ENCODE results near the gene SUPT5H. TPM values are rescaled to one million over a fixed set of nuclear protein-coding genes. Genes with fewer than 3 reads are reported as not detected.
A peak's percentile ranks its signal among the peaks of the same experiment; 100 is the strongest.

The SUPT5H gene
- total and polyA plus RNA-seq, 2 of the 13 experiments (the other 11 are each of a cell fraction or from before 2014, with no cell fraction given) = 48.2 to 51.7 TPM

DNA sequence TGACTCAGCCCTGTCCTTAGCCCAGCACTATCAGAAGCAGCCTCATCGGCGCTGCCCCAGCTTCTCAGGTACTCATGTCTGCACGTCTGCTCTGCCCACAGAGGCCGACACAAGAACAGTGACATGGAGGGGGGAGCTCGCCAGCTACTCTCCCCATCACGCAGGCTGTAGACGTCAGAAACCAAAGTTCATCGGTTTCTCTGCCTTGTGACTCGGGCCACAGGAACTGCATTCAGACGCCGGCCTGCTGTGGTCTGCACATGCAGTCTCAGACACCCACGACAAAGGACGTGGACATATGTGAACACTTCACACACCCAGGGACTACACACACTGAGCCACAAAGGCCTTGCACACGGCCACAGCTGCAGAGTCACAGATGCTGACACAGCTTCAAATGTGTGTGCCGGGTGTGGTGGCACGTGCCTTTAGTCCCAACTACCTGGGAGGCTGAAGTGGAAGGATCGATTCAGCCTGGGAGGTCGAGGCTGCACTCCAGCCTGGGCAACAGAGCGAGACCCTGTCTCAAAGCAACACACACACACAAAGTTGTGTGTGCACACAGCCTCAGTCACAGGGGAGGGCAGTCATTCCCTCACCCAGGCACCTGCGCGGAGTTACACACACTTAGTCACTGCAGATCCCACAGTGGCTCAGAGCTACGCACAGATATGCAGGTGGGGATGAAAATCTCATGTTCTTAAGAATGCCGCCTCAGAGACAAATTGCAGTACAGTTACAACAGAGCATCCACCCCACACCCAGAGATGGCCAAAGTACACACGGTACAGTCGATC is 43.6 kb upstream of the SUPT5H start (continued):
- TF ChIP-seq ZBTB43 (CRISPR knock-in tag; conservative IDR thresholded peaks at IDR 0.05) (peak; percentile 65), TRIM24 (CRISPR knock-in tag; IDR thresholded peaks at IDR 0.05) (no peak), SMAD1 (CRISPR knock-in tag; IDR thresholded peaks at IDR 0.05; ENCODE audit: borderline replicate concordance, low read depth) (no peak), RXRB (CRISPR knock-in tag; IDR thresholded peaks at IDR 0.05; ENCODE audit: borderline replicate concordance) (peak; percentile 88), ZNF292 (CRISPR knock-in tag; IDR thresholded peaks at IDR 0.05; ENCODE audit: borderline replicate concordance, low read depth) (peak; percentile 96; the same call in 1 of the 2 replicates), NPAS2 (CRISPR knock-in tag; IDR thresholded peaks at IDR 0.05; ENCODE audit: borderline replicate concordance) (no peak), ZBTB20 (CRISPR knock-in tag; IDR thresholded peaks at IDR 0.05; ENCODE audit: borderline replicate concordance, low read depth) (no peak), XRCC5 (optimal IDR thresholded peaks at IDR 0.05; ENCODE audit: low read length) (peak; percentile 13), CC2D1A (CRISPR knock-in tag; IDR thresholded peaks at IDR 0.05) (no peak), PAWR (CRISPR knock-in tag; IDR thresholded peaks at IDR 0.05; ENCODE audit: borderline replicate concordance) (no peak; the same call in 1 of the 2 replicates), SNRNP70 (IDR thresholded peaks at IDR 0.05; ENCODE audit: low read depth, low read length) (no peak), HNRNPK (IDR thresholded peaks at IDR 0.05; ENCODE audit: low read depth, low read length, poor library complexity, severe bottlenecking) (no peak), PTBP1 (IDR thresholded peaks at IDR 0.05; ENCODE audit: low read depth, low read length, poor library complexity, severe bottlenecking) (no peak)
- TF ChIP-seq, protein P1, sequence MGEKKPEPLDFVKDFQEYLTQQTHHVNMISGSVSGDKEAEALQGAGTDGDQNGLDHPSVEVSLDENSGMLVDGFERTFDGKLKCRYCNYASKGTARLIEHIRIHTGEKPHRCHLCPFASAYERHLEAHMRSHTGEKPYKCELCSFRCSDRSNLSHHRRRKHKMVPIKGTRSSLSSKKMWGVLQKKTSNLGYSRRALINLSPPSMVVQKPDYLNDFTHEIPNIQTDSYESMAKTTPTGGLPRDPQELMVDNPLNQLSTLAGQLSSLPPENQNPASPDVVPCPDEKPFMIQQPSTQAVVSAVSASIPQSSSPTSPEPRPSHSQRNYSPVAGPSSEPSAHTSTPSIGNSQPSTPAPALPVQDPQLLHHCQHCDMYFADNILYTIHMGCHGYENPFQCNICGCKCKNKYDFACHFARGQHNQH (CRISPR knock-in tag; IDR thresholded peaks at IDR 0.05) = peak; percentile 97
- TF ChIP-seq, protein P2, sequence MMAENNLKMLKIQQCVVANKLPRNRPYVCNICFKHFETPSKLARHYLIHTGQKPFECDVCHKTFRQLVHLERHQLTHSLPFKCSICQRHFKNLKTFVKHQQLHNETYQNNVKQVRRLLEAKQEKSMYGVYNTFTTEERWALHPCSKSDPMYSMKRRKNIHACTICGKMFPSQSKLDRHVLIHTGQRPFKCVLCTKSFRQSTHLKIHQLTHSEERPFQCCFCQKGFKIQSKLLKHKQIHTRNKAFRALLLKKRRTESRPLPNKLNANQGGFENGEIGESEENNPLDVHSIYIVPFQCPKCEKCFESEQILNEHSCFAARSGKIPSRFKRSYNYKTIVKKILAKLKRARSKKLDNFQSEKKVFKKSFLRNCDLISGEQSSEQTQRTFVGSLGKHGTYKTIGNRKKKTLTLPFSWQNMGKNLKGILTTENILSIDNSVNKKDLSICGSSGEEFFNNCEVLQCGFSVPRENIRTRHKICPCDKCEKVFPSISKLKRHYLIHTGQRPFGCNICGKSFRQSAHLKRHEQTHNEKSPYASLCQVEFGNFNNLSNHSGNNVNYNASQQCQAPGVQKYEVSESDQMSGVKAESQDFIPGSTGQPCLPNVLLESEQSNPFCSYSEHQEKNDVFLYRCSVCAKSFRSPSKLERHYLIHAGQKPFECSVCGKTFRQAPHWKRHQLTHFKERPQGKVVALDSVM (CRISPR knock-in tag; IDR thresholded peaks at IDR 0.05) = peak; percentile 96
- TF ChIP-seq, protein P3, sequence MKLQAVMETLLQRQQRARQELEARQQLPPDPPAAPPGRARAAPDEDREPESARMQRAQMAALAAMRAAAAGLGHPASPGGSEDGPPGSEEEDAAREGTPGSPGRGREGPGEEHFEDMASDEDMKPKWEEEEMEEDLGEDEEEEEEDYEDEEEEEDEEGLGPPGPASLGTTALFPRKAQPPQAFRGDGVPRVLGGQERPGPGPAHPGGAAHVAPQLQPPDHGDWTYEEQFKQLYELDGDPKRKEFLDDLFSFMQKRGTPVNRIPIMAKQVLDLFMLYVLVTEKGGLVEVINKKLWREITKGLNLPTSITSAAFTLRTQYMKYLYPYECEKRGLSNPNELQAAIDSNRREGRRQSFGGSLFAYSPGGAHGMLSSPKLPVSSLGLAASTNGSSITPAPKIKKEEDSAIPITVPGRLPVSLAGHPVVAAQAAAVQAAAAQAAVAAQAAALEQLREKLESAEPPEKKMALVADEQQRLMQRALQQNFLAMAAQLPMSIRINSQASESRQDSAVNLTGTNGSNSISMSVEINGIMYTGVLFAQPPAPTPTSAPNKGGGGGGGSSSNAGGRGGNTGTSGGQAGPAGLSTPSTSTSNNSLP (IDR thresholded peaks at IDR 0.05; ENCODE audit: low read depth, low read length) = 0 out of 2 replicates have a peak, but pooled peaks have one; percentile 8
- TF ChIP-seq, protein P4, sequence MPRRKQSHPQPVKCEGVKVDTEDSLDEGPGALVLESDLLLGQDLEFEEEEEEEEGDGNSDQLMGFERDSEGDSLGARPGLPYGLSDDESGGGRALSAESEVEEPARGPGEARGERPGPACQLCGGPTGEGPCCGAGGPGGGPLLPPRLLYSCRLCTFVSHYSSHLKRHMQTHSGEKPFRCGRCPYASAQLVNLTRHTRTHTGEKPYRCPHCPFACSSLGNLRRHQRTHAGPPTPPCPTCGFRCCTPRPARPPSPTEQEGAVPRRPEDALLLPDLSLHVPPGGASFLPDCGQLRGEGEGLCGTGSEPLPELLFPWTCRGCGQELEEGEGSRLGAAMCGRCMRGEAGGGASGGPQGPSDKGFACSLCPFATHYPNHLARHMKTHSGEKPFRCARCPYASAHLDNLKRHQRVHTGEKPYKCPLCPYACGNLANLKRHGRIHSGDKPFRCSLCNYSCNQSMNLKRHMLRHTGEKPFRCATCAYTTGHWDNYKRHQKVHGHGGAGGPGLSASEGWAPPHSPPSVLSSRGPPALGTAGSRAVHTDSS (CRISPR knock-in tag; conservative IDR thresholded peaks at IDR 0.05) = no peak
- TF ChIP-seq, protein P5, sequence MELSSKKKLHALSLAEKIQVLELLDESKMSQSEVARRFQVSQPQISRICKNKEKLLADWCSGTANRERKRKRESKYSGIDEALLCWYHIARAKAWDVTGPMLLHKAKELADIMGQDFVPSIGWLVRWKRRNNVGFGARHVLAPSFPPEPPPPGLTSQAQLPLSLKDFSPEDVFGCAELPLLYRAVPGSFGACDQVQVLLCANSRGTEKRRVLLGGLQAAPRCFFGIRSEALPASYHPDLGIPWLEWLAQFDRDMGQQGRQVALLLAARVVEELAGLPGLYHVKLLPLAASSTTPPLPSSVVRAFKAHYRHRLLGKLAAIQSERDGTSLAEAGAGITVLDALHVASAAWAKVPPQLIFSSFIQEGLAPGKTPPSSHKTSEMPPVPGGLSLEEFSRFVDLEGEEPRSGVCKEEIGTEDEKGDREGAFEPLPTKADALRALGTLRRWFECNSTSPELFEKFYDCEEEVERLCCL (CRISPR knock-in tag; IDR thresholded peaks at IDR 0.05; ENCODE audit: borderline replicate concordance) = no peak
